NOMO-1 (cell line): ENCODE data around the gene CENPI.
"Not testable (repeated sequence)": the region's sequence is repeated elsewhere in the genome, so short reads cannot be mapped to it uniquely, and the experiment has no call there.

Experiments
- DNase-seq, 2 experiments: peaks; one replicate each; lab custom pipeline; 2025; ENCODE audit not compliant: unreplicated experiment in 2 of 2; lab: John Stamatoyannopoulos, UW

The CENPI gene

GRCh38 chrX:101097546-101098453 lies at the start of gene CENPI:
Gene CENPI (plus strand): TSS chrX:101098204. CDS start chrX:101101071, 2,867 bp downstream.
- DNase-seq, result peak; percentile 84 to 93

- DNase-seq, result no peak
Measured at GRCh38 chrX:101051153-101051548, 46.9 kb upstream of the CENPI start.

DNA sequence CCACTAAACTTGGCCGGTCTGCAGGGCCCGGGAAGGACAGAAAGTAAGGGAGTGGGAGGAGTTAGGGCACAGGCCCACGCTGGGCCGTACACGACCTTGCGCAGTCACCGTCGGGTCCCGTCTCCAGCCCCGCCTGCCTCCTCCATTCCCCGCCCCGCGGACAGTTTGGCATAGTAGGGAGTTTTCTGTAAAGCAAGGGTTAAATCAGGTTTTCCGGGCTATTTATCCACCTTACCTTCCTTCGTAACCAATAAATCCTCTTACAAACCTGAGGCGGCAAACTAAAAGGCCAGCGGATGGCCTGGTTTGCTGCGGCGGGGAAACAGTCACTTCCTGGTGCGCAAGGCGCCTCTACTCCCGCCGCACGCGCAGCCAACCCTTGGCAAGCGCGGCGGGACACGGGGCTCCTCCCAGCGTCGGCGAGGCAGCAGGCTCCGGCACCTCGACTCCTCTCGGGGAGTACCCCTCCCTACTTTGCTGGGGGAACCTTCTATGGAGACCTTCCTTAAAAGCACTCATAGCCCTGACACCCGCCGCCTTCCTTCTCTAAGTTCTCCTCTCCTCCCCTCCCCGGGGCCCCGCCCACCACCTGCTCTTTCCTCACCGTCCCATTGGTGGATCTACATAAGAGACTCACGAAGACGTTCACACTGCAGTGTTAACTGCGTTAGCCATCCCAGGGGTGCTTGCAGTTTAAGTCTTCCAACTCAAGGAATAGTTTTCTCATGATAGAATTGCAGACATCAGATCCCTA lies 46.3 kb upstream of the CENPI start, which contains the start of gene TRMT2B:
TRMT2B (minus strand) TSS at position 563 of the 754 bp plus-strand sequence. CDS start 9,822 bp downstream, outside the sequence.
- DNase-seq, result peak; percentile 72 to 81

DNA sequence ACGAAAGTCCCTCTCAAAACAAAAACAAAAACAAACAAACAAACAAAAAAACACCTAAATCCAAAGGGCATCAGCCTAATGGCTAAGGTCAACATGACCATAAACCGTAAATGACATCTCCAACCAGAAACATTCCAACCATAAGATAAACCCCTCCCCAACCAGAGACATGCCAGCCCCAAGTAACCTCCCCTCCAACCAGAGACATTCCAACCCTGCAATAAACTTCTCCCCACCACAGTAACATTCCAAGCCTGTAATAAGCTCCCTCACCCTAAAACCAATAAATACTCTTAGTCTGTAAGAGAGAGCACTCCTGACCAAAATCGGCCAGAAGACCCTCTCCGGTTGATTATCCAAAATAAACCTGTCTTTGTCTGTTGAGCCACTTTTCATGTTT lies 41.5 kb upstream of the CENPI start:
- DNase-seq, result not testable (repeated sequence)

- peak; percentile 48 to 72 for DNase-seq
Measured at GRCh38 chrX:101057093-101057714, 40.8 kb upstream of the CENPI start.

- DNase-seq, result no peak
Measured at GRCh38 chrX:101062176-101062575, 35.8 kb upstream of the CENPI start.

- DNase-seq, result no peak
Measured at GRCh38 chrX:101071582-101071981, 26.4 kb upstream of the CENPI start.

GRCh38 chrX:101078716-101079598 lies 19.0 kb upstream of the CENPI start, which contains the start of gene TMEM35A:
Gene TMEM35A (plus strand): TSS chrX:101078879. CDS start chrX:101079003, 124 bp downstream.
- no peak for DNase-seq

DNA sequence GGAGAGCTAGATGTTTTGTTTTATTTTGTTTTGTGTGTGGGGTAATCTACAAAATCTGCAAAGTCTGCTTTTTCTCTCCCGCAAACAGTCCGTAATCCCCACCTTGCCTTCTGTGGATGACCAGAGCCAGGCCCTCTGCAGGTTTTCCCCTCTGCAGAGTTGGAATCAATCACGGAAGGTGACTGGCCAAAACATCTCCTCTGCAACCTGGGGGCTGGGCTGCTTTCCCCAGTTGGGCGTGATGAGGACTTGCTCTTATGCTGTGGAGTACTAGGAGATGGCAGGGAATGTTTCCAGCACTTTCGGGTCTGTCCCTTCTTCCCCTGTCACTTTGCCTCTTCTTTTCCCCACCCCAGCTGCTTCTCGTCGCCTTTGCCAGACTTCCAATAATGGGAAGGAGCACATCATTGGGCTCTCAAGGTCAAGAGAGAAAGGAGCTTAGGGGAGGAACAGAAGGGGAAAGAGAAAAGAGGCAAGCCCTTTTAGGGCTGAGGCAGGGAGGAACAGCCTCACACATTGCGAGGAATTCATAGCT lies 18.2 kb upstream of the CENPI start:
- DNase-seq, result no peak

- DNase-seq, result no peak
Measured at GRCh38 chrX:101080326-101081124, 17.5 kb upstream of the CENPI start.

- no peak for DNase-seq
Measured at GRCh38 chrX:101081231-101081630, 16.8 kb upstream of the CENPI start.

DNA sequence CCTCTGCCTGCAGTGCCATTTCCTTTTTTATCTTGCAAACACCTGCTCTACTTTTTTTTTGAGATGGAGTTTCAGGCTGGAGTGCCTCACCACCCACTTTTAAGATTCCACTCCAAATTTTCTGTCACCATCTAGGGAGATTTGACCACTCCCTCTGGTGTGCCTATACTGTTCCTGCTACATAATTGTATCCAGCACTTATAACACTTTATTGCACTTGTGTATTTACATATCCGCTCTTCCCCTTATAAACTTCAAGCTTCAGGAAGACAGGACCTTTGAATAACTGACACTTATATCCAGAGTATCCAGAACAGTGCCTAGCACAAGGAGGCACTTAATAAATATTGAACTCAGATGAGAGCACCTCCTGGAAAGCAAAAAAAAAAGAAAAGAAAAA lies 6.2 kb upstream of the CENPI start:
- no peak for DNase-seq

DNA sequence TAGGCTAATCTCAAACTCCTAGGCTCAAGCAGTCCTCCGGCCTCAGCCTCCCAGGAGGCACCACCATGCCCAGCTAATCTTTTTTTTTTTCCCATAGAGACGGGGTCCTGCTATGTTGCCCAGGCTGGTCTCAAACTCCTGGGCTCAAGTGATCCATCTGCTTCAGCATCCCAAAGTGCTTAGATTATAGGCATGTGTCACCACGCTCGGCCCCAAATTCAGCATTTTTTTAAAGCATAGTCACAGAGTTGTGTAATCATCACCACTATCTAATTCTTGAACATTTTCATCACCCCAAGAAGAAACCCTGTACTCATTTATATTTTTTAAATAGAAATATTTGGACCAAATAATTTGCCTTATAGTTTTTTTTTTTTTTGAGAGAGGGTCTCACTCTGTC lies 10.3 kb downstream of the CENPI start:
- no peak for DNase-seq

DNA sequence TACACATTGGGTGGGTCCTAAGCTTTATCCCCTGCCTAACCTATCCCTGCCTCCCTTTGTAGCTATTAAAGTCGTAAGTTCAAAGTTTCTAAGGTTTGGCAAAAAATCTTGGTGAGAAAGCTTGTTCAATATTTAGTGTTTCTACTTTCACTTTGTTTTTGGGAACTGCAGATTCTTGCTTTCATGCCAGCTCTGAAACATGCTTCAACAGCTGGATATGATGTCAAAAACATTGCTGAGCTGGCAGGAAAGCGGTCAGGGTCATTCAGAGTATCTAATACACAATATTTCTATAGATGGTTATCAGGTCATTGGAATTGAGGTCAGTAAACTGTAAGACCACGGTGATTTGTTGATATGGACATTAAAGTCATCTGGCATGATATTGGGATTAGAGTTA lies 19.7 kb downstream of the CENPI start:
- DNase-seq, result no peak

- no peak for DNase-seq
Measured at GRCh38 chrX:101136235-101136634, 38.2 kb downstream of the CENPI start.
